HepG2 (cell line): ENCODE measurements around the gene XPO5. TPM values are rescaled to one million over a fixed set of nuclear protein-coding genes. Genes with fewer than 3 reads are reported as not detected.
A peak's percentile ranks its signal among the peaks of the same experiment; 100 is the strongest.

Experiments used
- ADNP ChIP-seq: sonication (generic); formaldehyde crosslinking; IDR thresholded peaks from 2 replicates; pipeline ENCODE4 v1.4.0; 2020; ENCODE audit warnings: missing genetic modification reagents
- AGO1 ChIP-seq: fragments of 200-400 bp; formaldehyde crosslinking; IDR thresholded peaks from 2 replicates; pipeline ENCODE4 v1.6.1; 2017; ENCODE audit warnings: mild to moderate bottlenecking, low read depth, low read length, moderate library complexity; ENCODE audit not compliant: poor library complexity, severe bottlenecking
- CBFB ChIP-seq: sonication (generic); formaldehyde crosslinking; IDR thresholded peaks from 2 replicates; pipeline ENCODE4 v1.4.0; 2020; ENCODE audit warnings: missing genetic modification reagents
- KDM2A ChIP-seq: sonication (generic); formaldehyde crosslinking; IDR thresholded peaks from 2 replicates; pipeline ENCODE4 v1.4.0; 2020; ENCODE audit warnings: low read depth, missing genetic modification reagents, borderline replicate concordance
- NFIB ChIP-seq: sonication (generic); formaldehyde crosslinking; IDR thresholded peaks from 2 replicates; pipeline ENCODE4 v1.9.0; 2021; ENCODE audit warnings: missing genetic modification reagents, mild to moderate bottlenecking, borderline replicate concordance
- PAX8 ChIP-seq: sonication (generic); formaldehyde crosslinking; IDR thresholded peaks from 2 replicates; pipeline ENCODE4 v1.8.0; 2022; ENCODE audit warnings: mild to moderate bottlenecking, missing genetic modification reagents, borderline replicate concordance
- POLR2G ChIP-seq: fragments of 200-400 bp; formaldehyde crosslinking; IDR thresholded peaks from 2 replicates; pipeline ENCODE4 v1.6.1; 2018; ENCODE audit warnings: mild to moderate bottlenecking, low read depth, low read length, moderate library complexity
- PPARG ChIP-seq: conservative IDR thresholded peaks from 2 replicates; pipeline ENCODE4 v1.6.1; 2016; ENCODE audit warnings: missing biosample characterization, missing genetic modification reagents
- SOX6 ChIP-seq, 2 experiments: fragments of 450-650 bp in 1 of 2; sonication (generic) in 1 of 2; formaldehyde crosslinking in 1 of 2; IDR thresholded peaks; 2 replicates each; pipeline versions ENCODE4 v1.4.0 to v1.6.1; 2017 to 2020; ENCODE audit warnings: antibody characterized with exemption in 1 of 2, mild to moderate bottlenecking in 1 of 2, missing genetic modification reagents in 1 of 2
- ZFAT ChIP-seq: sonication (generic); formaldehyde crosslinking; conservative IDR thresholded peaks from 2 replicates; pipeline ENCODE4 v1.8.1; 2023; ENCODE audit warnings: missing genetic modification reagents, inconsistent platforms
- ZFY ChIP-seq: sonication (generic); formaldehyde crosslinking; IDR thresholded peaks from 2 replicates; pipeline ENCODE4 v1.4.0; 2020; ENCODE audit warnings: missing genetic modification reagents
- ZNF34 ChIP-seq: sonication (generic); formaldehyde crosslinking; IDR thresholded peaks from 2 replicates; pipeline ENCODE4 v1.4.0; 2020; ENCODE audit warnings: mild to moderate bottlenecking, missing genetic modification reagents, borderline replicate concordance
- ZNF441 ChIP-seq: sonication (generic); formaldehyde crosslinking; IDR thresholded peaks from 2 replicates; pipeline ENCODE4 v1.7.0; 2021; ENCODE audit warnings: missing genetic modification reagents, borderline replicate concordance
- ZNF607 ChIP-seq: sonication (generic); formaldehyde crosslinking; IDR thresholded peaks from 2 replicates; pipeline ENCODE4 v1.5.1; 2020; ENCODE audit warnings: missing genetic modification reagents, mild to moderate bottlenecking, borderline replicate concordance
- ZNF816 ChIP-seq: sonication (generic); formaldehyde crosslinking; IDR thresholded peaks from 2 replicates; pipeline ENCODE4 v1.8.0; 2022; ENCODE audit warnings: missing genetic modification reagents, mild to moderate bottlenecking, borderline replicate concordance
- polyA plus RNA-seq, 8 experiments: library from polyadenylated mRNA; depleted of rRNA in 3 of 8; stranded (reverse) in 7 of 8; unstranded in 1 of 8; fragments of >200 nt; fragmentation: Illumina TruSeq in 4 of 8; extraction: Trizol in 4 of 8; gene quantifications; 2 replicates each; pipeline versions ENCODE4 v1.2.1 to v1.2.3, GENCODE V29; 2011 to 2016; ENCODE audit warnings: low read depth in 4 of 8, missing spikeins in 1 of 8, mixed read lengths in 1 of 8; ENCODE audit not compliant: insufficient read depth in 1 of 8
- total RNA-seq, 5 experiments: library from RNA; depleted of rRNA; stranded (reverse); fragments of >200 nt; fragmentation: Illumina TruSeq; extraction: Trizol; gene quantifications; 2 replicates each; pipeline ENCODE4 v1.2.3, GENCODE V29; 2016; ENCODE audit warnings: low read depth in 1 of 5
- TF ChIP-seq, protein P1 (sequence below): sonication (generic); formaldehyde crosslinking; IDR thresholded peaks from 2 replicates; pipeline ENCODE4 v1.8.0; 2022; ENCODE audit warnings: mild to moderate bottlenecking, missing genetic modification reagents, borderline replicate concordance
- TF ChIP-seq, protein P2 (sequence below): sonication (generic); formaldehyde crosslinking; IDR thresholded peaks from 2 replicates; pipeline ENCODE4 v1.4.0; 2020; ENCODE audit warnings: missing genetic modification reagents
- TF ChIP-seq, protein P3 (sequence below): sonication (generic); formaldehyde crosslinking; IDR thresholded peaks from 2 replicates; pipeline ENCODE4 v1.8.1; 2023; ENCODE audit warnings: mild to moderate bottlenecking, missing genetic modification reagents
- TF ChIP-seq, protein P4 (sequence below): sonication (generic); formaldehyde crosslinking; IDR thresholded peaks from 2 replicates; pipeline ENCODE4 v1.4.0; 2020; ENCODE audit warnings: mild to moderate bottlenecking, missing genetic modification reagents
- TF ChIP-seq, protein P5 (sequence below): sonication (generic); formaldehyde crosslinking; IDR thresholded peaks from 2 replicates; pipeline ENCODE4 v1.5.0; 2020; ENCODE audit warnings: missing genetic modification reagents, mild to moderate bottlenecking, borderline replicate concordance
- TF ChIP-seq, protein P6 (sequence below): IDR thresholded peaks from 2 replicates; pipeline ENCODE4 v1.6.1; 2018; ENCODE audit warnings: missing genetic modification reagents

XPO5 gene
- total and polyA plus RNA-seq, 2 of the 13 experiments (the other 11 are each of a cell fraction or from before 2014, with no cell fraction given), result 52.2 to 68.0 TPM

DNA sequence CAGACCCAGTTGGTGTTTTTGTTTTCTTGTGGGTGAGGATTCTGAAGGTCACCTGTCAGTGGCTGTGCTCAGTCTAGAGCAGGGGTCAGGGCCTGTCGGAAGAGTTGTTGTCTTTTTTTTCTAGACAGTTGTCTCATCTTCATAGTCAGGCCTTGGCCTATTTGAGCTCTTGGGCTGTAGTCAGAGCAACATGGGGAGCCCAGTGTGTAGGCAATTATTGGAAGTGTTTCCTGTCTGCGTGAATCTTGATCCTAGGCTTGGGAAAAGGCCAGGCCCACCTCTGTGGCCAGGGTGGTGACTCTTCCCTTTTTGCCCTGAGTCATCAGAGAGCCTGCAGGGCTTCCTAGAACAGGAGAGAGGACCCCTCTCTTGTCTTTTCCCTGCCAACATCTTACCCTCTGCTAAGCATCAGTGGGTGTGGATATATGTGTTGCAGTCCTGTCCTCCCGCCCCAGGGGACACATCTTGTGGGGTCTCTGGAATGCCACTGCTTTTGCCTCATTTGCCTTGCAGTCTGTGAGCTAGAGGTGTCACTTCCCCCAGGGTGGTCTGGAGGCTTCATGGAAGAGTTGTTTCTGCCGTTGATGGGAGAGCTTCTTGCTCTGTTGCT is 87.1 kb downstream of the XPO5 start (continued):
- TF ChIP-seq, protein P1, sequence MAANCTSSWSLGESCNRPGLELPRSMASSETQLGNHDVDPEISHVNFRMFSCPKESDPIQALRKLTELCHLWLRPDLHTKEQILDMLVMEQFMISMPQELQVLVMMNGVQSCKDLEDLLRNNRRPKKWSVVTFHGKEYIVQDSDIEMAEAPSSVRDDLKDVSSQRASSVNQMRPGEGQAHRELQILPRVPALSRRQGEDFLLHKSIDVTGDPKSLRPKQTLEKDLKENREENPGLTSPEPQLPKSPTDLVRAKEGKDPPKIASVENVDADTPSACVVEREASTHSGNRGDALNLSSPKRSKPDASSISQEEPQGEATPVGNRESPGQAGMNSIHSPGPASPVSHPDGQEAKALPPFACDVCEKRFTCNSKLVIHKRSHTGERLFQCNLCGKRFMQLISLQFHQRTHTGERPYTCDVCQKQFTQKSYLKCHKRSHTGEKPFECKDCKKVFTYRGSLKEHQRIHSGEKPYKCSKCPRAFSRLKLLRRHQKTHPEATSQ (CRISPR knock-in tag), result no peak
- TF ChIP-seq, protein P2, sequence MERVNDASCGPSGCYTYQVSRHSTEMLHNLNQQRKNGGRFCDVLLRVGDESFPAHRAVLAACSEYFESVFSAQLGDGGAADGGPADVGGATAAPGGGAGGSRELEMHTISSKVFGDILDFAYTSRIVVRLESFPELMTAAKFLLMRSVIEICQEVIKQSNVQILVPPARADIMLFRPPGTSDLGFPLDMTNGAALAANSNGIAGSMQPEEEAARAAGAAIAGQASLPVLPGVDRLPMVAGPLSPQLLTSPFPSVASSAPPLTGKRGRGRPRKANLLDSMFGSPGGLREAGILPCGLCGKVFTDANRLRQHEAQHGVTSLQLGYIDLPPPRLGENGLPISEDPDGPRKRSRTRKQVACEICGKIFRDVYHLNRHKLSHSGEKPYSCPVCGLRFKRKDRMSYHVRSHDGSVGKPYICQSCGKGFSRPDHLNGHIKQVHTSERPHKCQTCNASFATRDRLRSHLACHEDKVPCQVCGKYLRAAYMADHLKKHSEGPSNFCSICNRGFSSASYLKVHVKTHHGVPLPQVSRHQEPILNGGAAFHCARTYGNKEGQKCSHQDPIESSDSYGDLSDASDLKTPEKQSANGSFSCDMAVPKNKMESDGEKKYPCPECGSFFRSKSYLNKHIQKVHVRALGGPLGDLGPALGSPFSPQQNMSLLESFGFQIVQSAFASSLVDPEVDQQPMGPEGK (CRISPR knock-in tag), result no peak; the same call in 1 of the 2 replicates
- TF ChIP-seq ZFY (CRISPR knock-in tag) (peak; percentile 76), NFIB (no peak), CBFB (CRISPR knock-in tag) (no peak), ZNF34 (no peak), PPARG (CRISPR knock-in tag) (peak; percentile 95), ADNP (CRISPR knock-in tag) (no peak), SOX6 (IDR thresholded peaks at IDR 0.05) (no peak), SOX6 (CRISPR knock-in tag; IDR thresholded peaks at IDR 0.05) (peak; percentile 65; the same call in 1 of the 2 replicates), ZFAT (CRISPR knock-in tag) (no peak), AGO1 (no peak), ZNF441 (CRISPR knock-in tag) (no peak), POLR2G (no peak), ZNF607 (CRISPR knock-in tag) (no peak), PAX8 (CRISPR knock-in tag) (no peak), ZNF816 (CRISPR knock-in tag) (no peak), KDM2A (no peak; the same call in 1 of the 2 replicates)
- TF ChIP-seq, protein P3, sequence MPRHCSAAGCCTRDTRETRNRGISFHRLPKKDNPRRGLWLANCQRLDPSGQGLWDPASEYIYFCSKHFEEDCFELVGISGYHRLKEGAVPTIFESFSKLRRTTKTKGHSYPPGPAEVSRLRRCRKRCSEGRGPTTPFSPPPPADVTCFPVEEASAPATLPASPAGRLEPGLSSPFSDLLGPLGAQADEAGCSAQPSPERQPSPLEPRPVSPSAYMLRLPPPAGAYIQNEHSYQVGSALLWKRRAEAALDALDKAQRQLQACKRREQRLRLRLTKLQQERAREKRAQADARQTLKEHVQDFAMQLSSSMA, result no peak
- TF ChIP-seq, protein P4, sequence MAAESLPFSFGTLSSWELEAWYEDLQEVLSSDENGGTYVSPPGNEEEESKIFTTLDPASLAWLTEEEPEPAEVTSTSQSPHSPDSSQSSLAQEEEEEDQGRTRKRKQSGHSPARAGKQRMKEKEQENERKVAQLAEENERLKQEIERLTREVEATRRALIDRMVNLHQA (CRISPR knock-in tag), result no peak
- TF ChIP-seq, protein P5, sequence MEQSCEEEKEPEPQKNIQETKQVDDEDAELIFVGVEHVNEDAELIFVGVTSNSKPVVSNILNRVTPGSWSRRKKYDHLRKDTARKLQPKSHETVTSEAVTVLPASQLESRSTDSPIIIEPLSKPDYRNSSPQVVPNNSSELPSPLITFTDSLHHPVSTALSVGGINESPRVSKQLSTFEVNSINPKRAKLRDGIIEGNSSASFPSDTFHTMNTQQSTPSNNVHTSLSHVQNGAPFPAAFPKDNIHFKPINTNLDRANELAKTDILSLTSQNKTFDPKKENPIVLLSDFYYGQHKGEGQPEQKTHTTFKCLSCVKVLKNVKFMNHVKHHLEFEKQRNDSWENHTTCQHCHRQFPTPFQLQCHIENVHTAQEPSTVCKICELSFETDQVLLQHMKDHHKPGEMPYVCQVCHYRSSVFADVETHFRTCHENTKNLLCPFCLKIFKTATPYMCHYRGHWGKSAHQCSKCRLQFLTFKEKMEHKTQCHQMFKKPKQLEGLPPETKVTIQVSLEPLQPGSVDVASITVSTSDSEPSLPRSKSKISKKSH, result no peak
- TF ChIP-seq, protein P6, sequence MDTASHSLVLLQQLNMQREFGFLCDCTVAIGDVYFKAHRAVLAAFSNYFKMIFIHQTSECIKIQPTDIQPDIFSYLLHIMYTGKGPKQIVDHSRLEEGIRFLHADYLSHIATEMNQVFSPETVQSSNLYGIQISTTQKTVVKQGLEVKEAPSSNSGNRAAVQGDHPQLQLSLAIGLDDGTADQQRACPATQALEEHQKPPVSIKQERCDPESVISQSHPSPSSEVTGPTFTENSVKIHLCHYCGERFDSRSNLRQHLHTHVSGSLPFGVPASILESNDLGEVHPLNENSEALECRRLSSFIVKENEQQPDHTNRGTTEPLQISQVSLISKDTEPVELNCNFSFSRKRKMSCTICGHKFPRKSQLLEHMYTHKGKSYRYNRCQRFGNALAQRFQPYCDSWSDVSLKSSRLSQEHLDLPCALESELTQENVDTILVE (CRISPR knock-in tag), result no peak
